OCI-LY7 (cell line): ENCODE results near the gene BEST3. TPM values are rescaled to one million over a fixed set of nuclear protein-coding genes. Genes with fewer than 3 reads are reported as not detected.

Source experiments
- BruUV-seq: library from RNA; stranded (reverse); fragments of 400-500 nt; replicated peaks from 2 replicates; lab custom pipeline; 2021; lab: Mats Ljungman, UMichigan
- CTCF ChIA-PET: fragments of 300-600 bp; sonication (Branson Sonifier 250); formaldehyde crosslinking; loops from one replicate; lab custom pipeline; 2022; ENCODE audit warnings: antibody characterized with exemption; ENCODE audit not compliant: unreplicated experiment; lab: Charles Lee
- POLR2A ChIA-PET: fragments of 300-600 bp; sonication (Branson Sonifier 250); formaldehyde crosslinking; loops from one replicate; lab custom pipeline; 2022; ENCODE audit warnings: antibody characterized with exemption; lab: Charles Lee
- DNase-seq: peaks from one replicate; pipeline ENCODE4 v3.0.0-alpha.2; 2015; ENCODE audit warnings: low spot score
- H2AFZ ChIP-seq: fragments of 200-600 bp; sonication (generic), shearing (Covaris generic); 2 replicates; pipeline ENCODE4 v1.6.1; 2014; ENCODE audit warnings: mild to moderate bottlenecking, antibody characterized with exemption, low read length, moderate library complexity
- H3K27ac ChIP-seq: fragments of 200-600 bp; sonication (generic); 2 replicates; pipeline ENCODE4 v1.5.1; 2014; ENCODE audit warnings: mixed run types, low read depth, mild to moderate bottlenecking, moderate library complexity, low read length, inconsistent platforms; ENCODE audit not compliant: poor library complexity, severe bottlenecking
- H3K36me3 ChIP-seq: fragments of 200-600 bp; sonication (generic); 2 replicates; pipeline ENCODE4 v1.6.1; 2014; ENCODE audit warnings: mild to moderate bottlenecking, antibody characterized with exemption, low read length, moderate library complexity, mixed read lengths; ENCODE audit not compliant: insufficient read depth
- H3K4me1 ChIP-seq: fragments of 200-600 bp; sonication (generic); 2 replicates; pipeline ENCODE4 v1.5.1; 2014; ENCODE audit warnings: mild to moderate bottlenecking, low read length; ENCODE audit not compliant: insufficient read depth, poor library complexity, severe bottlenecking
- H3K4me2 ChIP-seq: fragments of 200-600 bp; sonication (generic); 2 replicates; pipeline ENCODE4 v1.6.1; 2014; ENCODE audit warnings: mild to moderate bottlenecking, low read length
- H3K4me3 ChIP-seq: fragments of 200-600 bp; sonication (generic); 2 replicates; pipeline ENCODE4 v1.5.1; 2014; ENCODE audit warnings: mild to moderate bottlenecking, low read depth, low read length; ENCODE audit not compliant: poor library complexity, severe bottlenecking
- H3K79me2 ChIP-seq: fragments of 200-600 bp; sonication (generic); 2 replicates; pipeline ENCODE4 v1.6.1; 2016; ENCODE audit warnings: low read depth, mild to moderate bottlenecking, low read length, moderate library complexity, mixed read lengths; ENCODE audit not compliant: insufficient read depth
- H3K9me2 ChIP-seq: fragments of 200-600 bp; sonication (generic); 2 replicates; pipeline ENCODE4 v1.6.1; 2016; ENCODE audit warnings: mild to moderate bottlenecking, low read length, mixed read lengths; ENCODE audit not compliant: insufficient read depth
- H3K9me3 ChIP-seq: fragments of 200-600 bp; sonication (generic); 2 replicates; pipeline ENCODE4 v1.6.1; 2014; ENCODE audit warnings: mild to moderate bottlenecking, mixed run types, low read length, mixed read lengths
- H4K20me1 ChIP-seq: fragments of 200-600 bp; sonication (generic); 2 replicates; pipeline ENCODE4 v1.6.1; 2014; ENCODE audit warnings: mild to moderate bottlenecking, antibody characterized with exemption, low read length, moderate library complexity, mixed read lengths; ENCODE audit not compliant: insufficient read depth
- EZH2phosphoT487 ChIP-seq: fragments of 200-600 bp; sonication (generic); IDR thresholded peaks from 2 replicates; pipeline ENCODE4 v1.6.1; 2018; ENCODE audit warnings: low read depth, borderline replicate concordance, mild to moderate bottlenecking, mixed run types, antibody characterized with exemption, low read length, moderate library complexity, mixed read lengths
- intact Hi-C: fragments of 100-400 bp; cut with micrococcal nuclease; formaldehyde crosslinking; loops from one replicate; pipeline ENCODE4 v1.10.0; 2022; ENCODE audit not compliant: unreplicated experiment
- total RNA-seq, 2 experiments: library from RNA; depleted of rRNA in 1 of 2; stranded (reverse); fragments of >200 nt in 1 of 2; shearing (Covaris generic) in 1 of 2; gene quantifications; 2 replicates each; pipeline ENCODE4 v1.2.3, GENCODE V29; 2014 to 2022
- TF ChIP-seq, protein P1 (sequence below): fragments of 200-600 bp; sonication (generic); conservative IDR thresholded peaks from 2 replicates; pipeline ENCODE4 v1.5.1; 2014; ENCODE audit warnings: mild to moderate bottlenecking, antibody characterized with exemption, low read length, moderate library complexity, mixed read lengths

BEST3 gene
- total RNA-seq, 2 experiments from 2014 or later, result 60.1 to 123 TPM

DNA sequence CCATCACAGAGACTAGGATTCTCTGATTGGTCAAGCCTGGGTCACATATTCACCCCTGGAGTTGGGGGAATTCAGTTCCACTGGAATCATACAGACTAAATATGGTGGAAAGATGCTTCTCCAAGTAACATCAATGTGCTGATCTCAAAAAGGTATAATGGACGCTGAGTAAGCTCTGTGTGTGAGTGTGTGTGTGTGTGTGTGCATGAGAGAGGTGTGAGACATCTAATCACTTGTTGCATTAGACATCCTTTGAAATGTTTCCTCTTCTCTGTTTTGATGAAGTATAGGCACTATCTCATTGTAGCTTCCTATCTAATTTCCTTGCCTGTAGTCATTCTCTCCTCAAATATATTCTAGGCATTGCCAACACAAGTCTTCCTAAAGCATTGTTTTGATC, 34.5 kb upstream of the BEST3 start:
- DNase-seq, result no peak
- peaks cover 7% of the 10 kb centered on the region for H3K4me1 ChIP-seq
- no peak overlapping the region for H3K4me3 ChIP-seq
- no peak for TF ChIP-seq EZH2phosphoT487
- TF ChIP-seq, protein P1, sequence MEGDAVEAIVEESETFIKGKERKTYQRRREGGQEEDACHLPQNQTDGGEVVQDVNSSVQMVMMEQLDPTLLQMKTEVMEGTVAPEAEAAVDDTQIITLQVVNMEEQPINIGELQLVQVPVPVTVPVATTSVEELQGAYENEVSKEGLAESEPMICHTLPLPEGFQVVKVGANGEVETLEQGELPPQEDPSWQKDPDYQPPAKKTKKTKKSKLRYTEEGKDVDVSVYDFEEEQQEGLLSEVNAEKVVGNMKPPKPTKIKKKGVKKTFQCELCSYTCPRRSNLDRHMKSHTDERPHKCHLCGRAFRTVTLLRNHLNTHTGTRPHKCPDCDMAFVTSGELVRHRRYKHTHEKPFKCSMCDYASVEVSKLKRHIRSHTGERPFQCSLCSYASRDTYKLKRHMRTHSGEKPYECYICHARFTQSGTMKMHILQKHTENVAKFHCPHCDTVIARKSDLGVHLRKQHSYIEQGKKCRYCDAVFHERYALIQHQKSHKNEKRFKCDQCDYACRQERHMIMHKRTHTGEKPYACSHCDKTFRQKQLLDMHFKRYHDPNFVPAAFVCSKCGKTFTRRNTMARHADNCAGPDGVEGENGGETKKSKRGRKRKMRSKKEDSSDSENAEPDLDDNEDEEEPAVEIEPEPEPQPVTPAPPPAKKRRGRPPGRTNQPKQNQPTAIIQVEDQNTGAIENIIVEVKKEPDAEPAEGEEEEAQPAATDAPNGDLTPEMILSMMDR, result no peak
- ChIA-PET POLR2A (interaction anchor here (1.5 kb wide), 1 partner anchor 32 kb away, joined by 5 read pairs; no protein-coding TSS in a partner anchor), CTCF (no interaction called here)
- H3K4me2 ChIP-seq, result no peak overlapping the region
- BruUV-seq, result no TSS peak
- no peaks in the 10 kb centered on the region for H3K79me2 ChIP-seq
- H4K20me1 ChIP-seq, result no peaks in the 10 kb centered on the region
- H2AFZ ChIP-seq, result no peak overlapping the region
- no peaks in the 10 kb centered on the region for H3K36me3 ChIP-seq
- H3K9me2 ChIP-seq, result no peaks in the 10 kb centered on the region
- no peaks in the 10 kb centered on the region for H3K9me3 ChIP-seq
- H3K27ac ChIP-seq, result no peak overlapping the region
- intact Hi-C loops, result no loop called here

DNA sequence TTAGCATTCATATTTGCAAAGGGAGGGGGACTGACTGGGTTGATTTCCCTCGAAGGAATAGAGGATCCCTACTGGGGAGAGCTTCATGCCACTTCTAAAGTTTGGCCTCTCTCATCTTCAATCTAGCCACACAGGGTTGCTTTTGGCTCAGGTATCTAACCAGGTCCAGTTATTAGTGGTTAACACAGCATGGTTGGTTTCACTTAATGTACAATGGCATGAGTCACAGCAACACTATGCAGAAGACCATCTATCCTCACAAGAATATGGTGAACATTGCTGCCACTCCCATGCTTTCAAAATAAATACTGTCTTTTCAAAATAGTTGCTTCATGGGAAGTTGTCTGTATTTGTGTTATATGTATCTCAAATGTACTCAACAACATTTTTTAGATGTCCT, 33.0 kb upstream of the BEST3 start:
- Histone ChIP-seq H3K4me1 (no peaks in the 10 kb centered on the region), H3K27ac (no peak overlapping the region), H3K36me3 (no peaks in the 10 kb centered on the region), H3K4me3 (no peak overlapping the region), H3K9me3 (no peaks in the 10 kb centered on the region), H4K20me1 (no peaks in the 10 kb centered on the region), H3K4me2 (no peak overlapping the region), H3K9me2 (no peaks in the 10 kb centered on the region), H3K79me2 (no peaks in the 10 kb centered on the region), H2AFZ (no peak overlapping the region)
- BruUV-seq, result no TSS peak
- ChIA-PET CTCF (no interaction called here), POLR2A (no interaction called here)
- intact Hi-C loops, result no loop called here
- no peak for DNase-seq
- TF ChIP-seq, protein P1, result no peak
- no peak for TF ChIP-seq EZH2phosphoT487

DNA sequence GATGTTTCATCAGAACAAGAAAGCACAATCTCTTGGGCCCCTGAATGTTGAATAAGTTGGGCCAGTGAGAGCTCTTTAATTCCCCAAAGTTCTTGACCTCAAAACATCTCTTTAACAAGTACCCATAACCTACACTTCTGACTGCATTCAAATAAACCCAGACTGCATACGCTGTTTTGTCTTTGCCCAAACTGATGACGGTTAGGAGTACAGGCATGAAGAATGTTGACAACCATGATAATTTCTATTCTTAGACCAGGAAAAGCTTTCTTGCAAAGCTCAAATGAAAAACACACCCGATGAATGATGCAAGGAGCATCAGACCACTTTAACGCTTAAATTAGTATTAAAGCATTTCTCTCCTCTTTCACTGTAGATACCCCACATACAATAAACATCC, 27.8 kb upstream of the BEST3 start:
- H3K4me1 ChIP-seq, result no peaks in the 10 kb centered on the region
- H3K4me3 ChIP-seq, result no peak overlapping the region
- BruUV-seq, result no TSS peak
- ChIA-PET POLR2A (interaction anchor here (0.5 to 1.7 kb wide), 5 partner anchors 11 to 485 kb away, joined by 3 to 8 read pairs (median 4); partner anchors contain the start of gene RAB3IP), CTCF (no interaction called here)
- no peak overlapping the region for H3K27ac ChIP-seq
- no peak for DNase-seq
- intact Hi-C loops, result no loop called here
- no peaks in the 10 kb centered on the region for H3K36me3 ChIP-seq
- no peaks in the 10 kb centered on the region for H4K20me1 ChIP-seq
- no peak overlapping the region for H2AFZ ChIP-seq
- no peaks in the 10 kb centered on the region for H3K9me3 ChIP-seq
- no peaks in the 10 kb centered on the region for H3K79me2 ChIP-seq
- TF ChIP-seq, protein P1, result no peak
- no peak for TF ChIP-seq EZH2phosphoT487
- H3K4me2 ChIP-seq, result no peak overlapping the region
- H3K9me2 ChIP-seq, result no peaks in the 10 kb centered on the region
